ENCODE measurements around the gene CERS1.
"Not testable (repeated sequence)": the region's sequence is repeated elsewhere in the genome, so short reads cannot be mapped to it uniquely, and the experiment has no call there.

Gene CERS1

GRCh38 chr19:18917593-18917992, 21.6 kb upstream of the CERS1 start:
- DNase-seq = not testable (repeated sequence)

GRCh38 chr19:18915639-18916038, 19.7 kb upstream of the CERS1 start:
- DNase-seq = no peak

- DNase-seq = no peak
Measured at GRCh38 chr19:18913466-18913865, 17.5 kb upstream of the CERS1 start.

- DNase-seq = no peak
Measured at GRCh38 chr19:18912933-18913332, 17.0 kb upstream of the CERS1 start.

DNA sequence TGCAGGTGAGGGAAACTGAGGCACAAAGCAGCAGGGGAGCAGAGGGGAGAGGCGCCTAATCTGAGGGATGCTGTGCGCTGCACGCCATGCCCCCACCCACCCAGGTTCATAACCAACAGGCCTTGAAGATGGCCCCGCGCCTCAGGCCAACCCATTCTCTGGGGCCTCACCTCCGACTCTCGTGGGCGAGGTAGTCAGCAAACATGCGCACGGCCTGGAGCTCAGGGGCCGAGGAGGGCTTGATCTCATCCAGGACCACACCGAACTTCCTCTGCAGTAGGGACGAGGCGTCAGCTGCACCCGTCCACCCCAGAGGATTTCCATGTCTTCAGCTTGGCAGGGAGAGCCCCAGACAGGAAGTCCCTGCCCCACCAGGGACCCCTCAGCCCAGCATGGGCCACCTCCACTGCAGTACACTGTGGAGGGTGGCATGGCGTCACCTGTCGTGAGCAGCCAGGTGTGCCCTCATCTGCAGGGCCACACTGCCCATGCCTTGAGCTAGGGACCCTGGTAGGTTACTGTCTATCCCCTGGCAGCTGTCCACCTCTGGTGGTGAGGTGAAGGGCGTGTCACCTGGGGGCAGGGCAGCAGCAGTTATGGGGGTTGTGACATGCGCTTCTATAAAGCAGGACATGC, 15.0 kb upstream of the CERS1 start:
- no peak for DNase-seq

DNA sequence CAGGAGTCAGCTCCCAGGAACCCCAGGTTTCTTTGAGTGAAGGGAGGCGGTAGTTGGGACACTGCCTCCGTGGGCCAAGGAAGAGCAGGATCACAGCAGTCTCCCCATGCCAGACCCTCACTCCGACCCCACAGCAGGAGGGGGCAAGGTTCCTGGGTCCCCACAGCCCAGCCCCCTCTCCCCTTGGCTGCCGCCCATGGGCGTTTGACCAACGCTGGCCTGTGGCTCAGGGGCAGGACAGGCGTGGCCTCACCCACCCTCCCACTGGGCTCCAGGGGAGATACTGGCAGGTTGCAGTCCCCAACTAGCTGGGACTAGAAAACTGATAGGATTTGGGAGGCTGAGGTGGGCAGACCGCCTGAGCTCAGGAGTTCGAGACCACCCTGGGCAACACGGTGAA, 14.1 kb upstream of the CERS1 start:
- no peak for DNase-seq

GRCh38 chr19:18908917-18909619, 13.1 kb upstream of the CERS1 start:
- no peak for DNase-seq

DNA sequence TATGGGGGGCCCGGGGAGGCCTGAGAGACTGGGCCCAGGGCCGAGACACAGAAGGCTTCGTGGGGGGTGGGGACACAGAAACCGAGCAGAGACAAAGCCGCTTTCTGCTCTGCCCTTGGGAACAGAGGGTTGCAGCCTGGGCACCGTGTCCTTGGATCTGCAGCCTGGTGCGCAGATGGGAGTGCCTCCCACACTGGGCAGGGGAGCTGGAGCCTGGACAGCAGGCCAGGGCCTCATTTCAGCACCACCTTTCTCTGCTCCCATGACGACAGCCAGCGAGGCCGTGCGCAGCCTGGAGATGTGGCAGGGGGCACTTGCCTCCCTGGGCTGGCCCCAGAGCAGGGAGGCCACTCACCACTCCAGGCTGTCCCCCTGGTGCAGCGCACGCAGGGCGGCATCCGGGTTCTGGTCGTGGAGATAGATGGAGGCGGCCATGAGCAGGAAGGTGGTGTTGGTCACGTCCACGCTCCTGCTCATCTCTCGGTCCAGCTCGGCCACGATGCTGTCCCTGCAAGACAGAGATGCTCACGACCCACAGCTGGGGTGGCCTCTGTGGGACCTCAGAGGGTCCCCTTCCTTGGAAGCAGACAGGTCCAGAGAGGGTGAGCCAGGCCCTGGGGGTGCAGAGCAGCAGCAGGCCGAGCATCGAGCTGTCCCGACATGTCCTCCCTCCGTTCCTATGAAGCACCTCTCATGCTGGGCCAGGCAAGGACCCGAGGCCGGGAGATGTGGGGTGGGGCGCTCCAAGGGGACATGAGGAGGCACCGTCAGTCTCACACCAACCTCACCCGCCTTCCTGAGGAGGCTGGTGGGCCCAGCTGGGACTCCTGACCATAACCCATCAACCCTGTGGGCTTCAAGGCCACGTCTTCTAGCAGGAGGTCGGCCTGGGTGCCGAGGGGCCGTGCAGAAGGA, 10.9 kb upstream of the CERS1 start:
- DNase-seq = no peak

- DNase-seq = no peak
Measured at GRCh38 chr19:18905513-18906236, 9.7 kb upstream of the CERS1 start.

DNA sequence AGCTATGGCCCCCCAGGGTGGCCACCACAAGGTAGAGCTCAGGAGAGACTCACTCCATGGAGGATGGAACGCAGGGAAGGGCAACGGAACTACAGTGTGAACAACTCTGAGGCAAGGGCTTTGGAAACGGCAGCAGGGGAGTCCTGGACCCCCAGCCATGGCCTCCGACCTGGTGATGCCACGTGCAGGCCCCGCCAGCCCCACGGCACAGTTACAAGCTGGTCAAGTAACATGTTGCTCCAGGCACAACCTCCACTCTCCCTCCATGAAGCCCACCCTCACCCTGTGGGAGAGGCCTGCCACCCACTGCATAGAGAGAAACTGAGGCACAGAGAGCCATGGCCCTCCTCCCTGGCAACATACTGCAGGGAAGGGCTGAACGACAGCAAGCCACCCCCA, 9.1 kb upstream of the CERS1 start:
- no peak for DNase-seq

DNA sequence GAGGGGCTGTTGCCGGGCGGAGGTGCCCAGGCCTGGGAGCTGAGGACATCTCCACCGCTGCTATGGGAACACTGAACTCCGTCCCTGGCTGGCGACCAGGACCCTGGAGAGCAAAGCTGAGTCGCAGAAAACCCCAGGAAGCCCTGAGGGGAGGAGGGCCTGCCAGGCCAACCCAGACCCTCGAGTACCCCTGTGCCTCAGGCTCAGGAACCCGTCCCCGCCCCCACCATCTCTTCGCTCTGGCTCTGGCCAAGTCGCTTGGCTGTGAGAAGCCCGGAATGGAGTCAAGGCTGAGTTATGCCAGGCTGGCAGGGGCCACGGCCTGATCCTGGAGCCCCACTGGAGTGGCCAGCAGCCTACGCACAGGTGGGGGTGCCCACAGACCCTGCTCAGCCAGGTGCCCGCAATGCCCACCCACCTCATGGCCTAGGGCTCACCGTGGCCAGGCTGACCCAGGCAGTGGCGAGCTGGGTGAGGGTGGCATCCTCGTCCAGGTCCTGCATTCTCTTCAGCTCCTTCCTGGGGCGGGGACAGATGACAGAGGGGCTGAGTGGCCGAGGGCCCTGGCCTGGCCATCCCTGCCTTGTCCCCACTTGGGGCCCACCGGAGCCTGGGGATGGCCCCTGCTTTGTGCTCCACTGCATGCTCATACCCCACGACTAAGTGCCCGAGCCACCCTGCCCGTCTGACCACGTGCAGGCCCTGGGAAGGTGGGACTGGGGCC, 8.5 kb upstream of the CERS1 start:
- no peak for DNase-seq

DNA sequence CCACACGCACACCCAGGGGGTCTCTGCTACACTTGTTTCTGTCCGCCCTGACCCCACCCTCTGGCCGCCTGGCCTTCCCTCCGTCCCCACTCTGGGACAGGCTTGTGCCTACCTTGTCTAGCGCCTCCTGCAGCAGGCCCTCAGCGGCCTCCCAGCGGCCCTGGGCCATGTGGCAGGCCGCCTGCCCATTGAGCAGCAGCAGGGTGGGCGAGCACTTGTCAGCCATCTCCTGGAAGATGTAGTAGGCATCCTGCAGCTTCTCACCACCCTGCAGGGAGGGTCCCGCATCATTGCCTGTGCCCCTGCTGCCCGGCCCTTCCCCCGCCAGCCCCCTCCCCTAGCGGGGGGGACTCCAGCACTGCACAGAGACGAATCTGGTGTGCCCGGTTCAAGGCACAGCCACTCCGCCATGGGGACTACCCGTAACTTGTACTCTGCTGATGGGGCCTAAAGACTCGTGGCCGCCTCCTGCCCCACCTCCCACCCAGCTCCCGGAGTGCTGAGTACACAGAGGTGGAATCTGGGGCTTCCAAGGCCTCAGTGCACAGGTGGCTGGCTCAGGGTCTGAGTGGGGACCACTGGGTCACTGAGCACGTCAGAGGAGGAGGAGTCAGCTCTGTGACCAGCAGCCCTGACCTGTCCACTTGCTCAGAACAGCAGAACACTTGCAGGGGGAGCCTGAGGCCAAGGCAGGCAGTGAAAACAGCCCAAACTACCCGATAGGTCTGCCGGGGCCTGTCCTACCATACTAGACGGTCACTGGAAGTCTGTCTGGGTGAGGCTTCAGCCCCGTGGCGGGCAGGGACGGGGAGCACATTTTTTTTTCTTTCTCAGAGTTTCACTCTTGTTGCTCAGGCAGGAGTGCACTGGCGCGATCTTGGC, 7.4 kb upstream of the CERS1 start:
- no peak for DNase-seq

DNA sequence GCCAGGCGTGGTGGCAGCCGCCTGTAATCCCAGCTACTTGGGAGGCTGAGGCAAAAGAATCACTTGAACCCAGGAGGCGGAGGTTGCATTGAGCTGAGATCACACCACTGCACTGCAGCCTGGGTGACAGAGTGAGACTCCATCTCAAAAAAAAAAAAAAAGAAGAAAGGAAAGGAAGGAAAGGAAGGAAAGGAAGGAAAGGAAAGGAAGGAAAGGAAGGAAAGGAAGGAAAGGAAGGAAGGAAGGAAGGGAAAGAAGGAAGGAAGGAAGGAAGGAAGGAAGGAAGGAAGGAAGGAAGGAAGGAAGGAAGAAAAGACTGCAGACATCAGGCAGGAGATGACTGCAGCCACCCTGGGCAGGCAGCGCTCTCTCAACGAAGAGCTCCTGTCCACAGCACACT, 6.6 kb upstream of the CERS1 start:
- not testable (repeated sequence) for DNase-seq

- no peak for DNase-seq
Measured at GRCh38 chr19:18901491-18901890, 5.5 kb upstream of the CERS1 start.

DNA sequence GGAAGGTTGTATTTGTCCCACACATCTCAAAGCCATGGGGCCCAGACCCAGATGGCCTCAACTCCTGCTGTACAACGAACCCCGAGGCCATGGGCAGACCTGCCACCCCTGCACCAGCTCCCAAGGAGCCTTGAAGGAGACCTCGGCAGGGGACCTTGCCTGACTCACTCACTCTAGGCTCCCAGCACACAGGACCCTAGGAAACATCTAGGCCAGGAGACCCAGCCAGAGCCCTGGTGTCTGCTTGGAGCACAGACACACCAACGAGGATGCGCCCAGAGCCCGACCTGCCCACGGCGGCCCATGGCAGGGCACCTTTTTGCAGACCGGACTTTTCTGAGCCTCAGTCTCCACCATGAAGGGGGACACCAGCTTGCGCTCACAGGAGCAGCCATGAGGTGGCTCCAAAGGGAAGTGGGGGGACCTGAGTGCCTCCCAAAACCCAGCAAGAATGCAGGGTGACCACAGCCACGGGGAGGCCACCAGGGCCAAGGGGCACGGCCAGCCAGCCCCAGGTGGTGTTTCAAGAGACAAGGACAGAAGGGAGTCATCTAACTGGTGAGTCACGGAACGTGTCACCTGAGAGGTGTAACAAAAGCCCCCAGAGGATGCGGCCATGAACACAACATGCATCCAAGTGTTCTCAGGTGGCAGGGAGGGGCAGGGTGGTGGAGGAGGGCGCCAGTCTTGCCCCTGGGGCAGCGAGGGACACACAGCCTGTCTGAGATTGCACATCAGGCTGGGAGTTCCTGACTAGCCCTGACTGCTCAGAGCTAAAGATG, 4.9 kb upstream of the CERS1 start:
- DNase-seq = no peak

- no peak for DNase-seq
Measured at GRCh38 chr19:18899624-18900560, 3.9 kb upstream of the CERS1 start.

GRCh38 chr19:18898607-18899408, 2.9 kb upstream of the CERS1 start:
- DNase-seq = no peak

GRCh38 chr19:18898081-18898606, 2.2 kb upstream of the CERS1 start:
- no peak for DNase-seq
